Panc1 (cell line): ENCODE measurements around the gene KIAA1217.

Experiments
- CTCF ChIP-seq: fragments of 450-650 bp; IDR thresholded peaks from 2 replicates; pipeline ENCODE4 v1.5.1; 2017; ENCODE audit warnings: mild to moderate bottlenecking
- REST ChIP-seq, 2 experiments: IDR thresholded peaks; 2 replicates each; pipeline ENCODE4 v1.6.1; 2011 to 2012; ENCODE audit warnings: low read depth in 2 of 2, control low read depth in 1 of 2, low read length in 1 of 2, mild to moderate bottlenecking in 1 of 2, moderate library complexity in 1 of 2; ENCODE audit not compliant: insufficient read depth in 1 of 2
- SIN3A ChIP-seq: IDR thresholded peaks from 2 replicates; pipeline ENCODE4 v1.6.1; 2012; ENCODE audit warnings: low read depth, mild to moderate bottlenecking, low read length, moderate library complexity, borderline replicate concordance; ENCODE audit not compliant: insufficient read depth

GRCh38 chr10:24452030-24452429 is 243.1 kb downstream of the KIAA1217 start:
- TF ChIP-seq CTCF: no peak
- no peak for TF ChIP-seq REST (IDR thresholded peaks at IDR 0.05; ENCODE audit: insufficient read depth in 1 of 2, low read depth in 2 of 2, low read length in 1 of 2)
- TF ChIP-seq SIN3A: no peak
